ENCODE data around the gene PCDHGA10. TPM values are rescaled to one million over a fixed set of nuclear protein-coding genes. Genes with fewer than 3 reads are reported as not detected.
"Not testable (repeated sequence)": the region's sequence is repeated elsewhere in the genome, so short reads cannot be mapped to it uniquely, and the experiment has no call there.

The PCDHGA10 gene
- total and polyA plus RNA-seq, 2 experiments from 2014 or later = 4.6 to 11.1 TPM

GRCh38 chr5:141409598-141410306 lies 3.0 kb upstream of the PCDHGA10 start:
- in situ Hi-C loops (cut with MboI) = no loop called here
- H3K4me2 ChIP-seq (ENCODE audit: unreplicated experiment) = no peak overlapping the region
- no peak overlapping the region for H3K9ac ChIP-seq
- H3K36me3 ChIP-seq (ENCODE audit: low read depth) = no peaks in the 10 kb centered on the region
- no peak overlapping the region for H3K27ac ChIP-seq
- 28 to 30% methylated on average over 56 to 59 of the region's 64 CpGs for WGBS, 2 experiments (ENCODE audit: low coverage in 1 of 2, low lambda C conversion rate in 2 of 2, missing lambda C conversion rate in 2 of 2)
- H3K79me2 ChIP-seq (ENCODE audit: insufficient read depth) = peaks cover 6% of the 10 kb centered on the region; the same call in 1 of the 2 replicates
- no peak overlapping the region for H2AFZ ChIP-seq
- no peak for DNase-seq
- no peaks in the 10 kb centered on the region for H3K9me3 ChIP-seq (ENCODE audit: low read depth)
- peaks cover 5% of the 10 kb centered on the region; the same call in 1 of the 2 replicates for H3F3A ChIP-seq (ENCODE audit: insufficient read depth)
- no peak overlapping the region for H3K4me3 ChIP-seq
- no peaks in the 10 kb centered on the region for H4K20me1 ChIP-seq (ENCODE audit: insufficient read depth)
- no peaks in the 10 kb centered on the region for H3K9me2 ChIP-seq (ENCODE audit: insufficient read depth)
- TF ChIP-seq EZH2phosphoT487 (IDR thresholded peaks at IDR 0.05; ENCODE audit: insufficient read depth, low read depth) = no peak
- TF ChIP-seq EZH2 (IDR thresholded peaks at IDR 0.05; ENCODE audit: insufficient read depth, poor library complexity, severe bottlenecking) = no peak
- H3K4me1 ChIP-seq (ENCODE audit: insufficient read depth) = no peaks in the 10 kb centered on the region; the same call in 1 of the 2 replicates
- no peaks in the 10 kb centered on the region for H3K27me3 ChIP-seq (replicated peaks; ENCODE audit: insufficient read depth)

GRCh38 chr5:141411575-141411974 lies 1.2 kb upstream of the PCDHGA10 start:
- no peak for DNase-seq
- in situ Hi-C loops (cut with MboI) = no loop called here
- WGBS, 2 experiments (ENCODE audit: low coverage in 1 of 2, low lambda C conversion rate in 2 of 2, missing lambda C conversion rate in 2 of 2) = 52 to 60% methylated on average over 3 of the region's 3 CpGs

GRCh38 chr5:141413540-141414069 lies 818 bp downstream of the PCDHGA10 start:
- peak overlapping the region; percentile 35 for H3K9ac ChIP-seq
- peaks cover 10% of the 10 kb centered on the region for H3K79me2 ChIP-seq (ENCODE audit: insufficient read depth)
- 27% methylated on average over 25 of the region's 25 CpGs for WGBS, 2 experiments (ENCODE audit: low coverage in 1 of 2, low lambda C conversion rate in 2 of 2, missing lambda C conversion rate in 2 of 2)
- H3K27ac ChIP-seq = no peak overlapping the region
- H2AFZ ChIP-seq = peak overlapping the region; percentile 87
- DNase-seq = no peak
- no peaks in the 10 kb centered on the region for H4K20me1 ChIP-seq (ENCODE audit: insufficient read depth)
- H3F3A ChIP-seq (ENCODE audit: insufficient read depth) = peaks cover 8% of the 10 kb centered on the region
- no peaks in the 10 kb centered on the region for H3K9me3 ChIP-seq (ENCODE audit: low read depth)
- H3K4me2 ChIP-seq (ENCODE audit: unreplicated experiment) = peak overlapping the region; percentile 66
- H3K36me3 ChIP-seq (ENCODE audit: low read depth) = no peaks in the 10 kb centered on the region
- no peaks in the 10 kb centered on the region for H3K27me3 ChIP-seq (replicated peaks; ENCODE audit: insufficient read depth)
- no peak for TF ChIP-seq EZH2phosphoT487 (IDR thresholded peaks at IDR 0.05; ENCODE audit: insufficient read depth, low read depth)
- TF ChIP-seq EZH2 (IDR thresholded peaks at IDR 0.05; ENCODE audit: insufficient read depth, poor library complexity, severe bottlenecking) = no peak
- in situ Hi-C loops (cut with MboI) = no loop called here
- peaks cover 5% of the 10 kb centered on the region; the same call in 1 of the 2 replicates for H3K4me1 ChIP-seq (ENCODE audit: insufficient read depth)
- H3K9me2 ChIP-seq (ENCODE audit: insufficient read depth) = no peaks in the 10 kb centered on the region
- H3K4me3 ChIP-seq = peak overlapping the region; percentile 70

More at GRCh38 chr5:141411575-141411974, 1.2 kb upstream of the PCDHGA10 start:
- H3K9me3 ChIP-seq (ENCODE audit: low read depth) = no peaks in the 10 kb centered on the region
- H3K79me2 ChIP-seq (ENCODE audit: insufficient read depth) = peaks cover 6% of the 10 kb centered on the region; the same call in 1 of the 2 replicates
- H3K36me3 ChIP-seq (ENCODE audit: low read depth) = no peaks in the 10 kb centered on the region
- H4K20me1 ChIP-seq (ENCODE audit: insufficient read depth) = no peaks in the 10 kb centered on the region
- no peaks in the 10 kb centered on the region; the same call in 1 of the 2 replicates for H3K4me1 ChIP-seq (ENCODE audit: insufficient read depth)
- H3F3A ChIP-seq (ENCODE audit: insufficient read depth) = peaks cover 5% of the 10 kb centered on the region; the same call in 1 of the 2 replicates
- no peak overlapping the region for H3K4me3 ChIP-seq
- H3K27me3 ChIP-seq (replicated peaks; ENCODE audit: insufficient read depth) = no peaks in the 10 kb centered on the region
- H2AFZ ChIP-seq = no peak overlapping the region
- TF ChIP-seq EZH2 (IDR thresholded peaks at IDR 0.05; ENCODE audit: insufficient read depth, poor library complexity, severe bottlenecking) (no peak), EZH2phosphoT487 (IDR thresholded peaks at IDR 0.05; ENCODE audit: insufficient read depth, low read depth) (no peak)
- no peak overlapping the region for H3K27ac ChIP-seq
- H3K9me2 ChIP-seq (ENCODE audit: insufficient read depth) = no peaks in the 10 kb centered on the region
- no peak overlapping the region for H3K4me2 ChIP-seq (ENCODE audit: unreplicated experiment)
- H3K9ac ChIP-seq = no peak overlapping the region

GRCh38 chr5:141414548-141415274 lies 1.9 kb downstream of the PCDHGA10 start:
- not testable (repeated sequence) for DNase-seq; H4K20me1 ChIP-seq (ENCODE audit: insufficient read depth); H3K36me3 ChIP-seq (ENCODE audit: low read depth); H3K4me1 ChIP-seq (ENCODE audit: insufficient read depth); H3K9me3 ChIP-seq (ENCODE audit: low read depth); H3K4me2 ChIP-seq (ENCODE audit: unreplicated experiment); H3K27ac ChIP-seq; H3K4me3 ChIP-seq; H3K9me2 ChIP-seq (ENCODE audit: insufficient read depth); H3K27me3 ChIP-seq (replicated peaks; ENCODE audit: insufficient read depth); H3K9ac ChIP-seq; H2AFZ ChIP-seq
- in situ Hi-C loops (cut with MboI) = loop anchor here (5.0 kb wide), 1 partner anchor 148 kb away; no protein-coding TSS in a partner anchor
- Histone ChIP-seq H3F3A (ENCODE audit: insufficient read depth) (peaks cover 11% of the 10 kb centered on the region), H3K79me2 (ENCODE audit: insufficient read depth) (peaks cover 16% of the 10 kb centered on the region)
- WGBS, 2 experiments (ENCODE audit: low coverage in 1 of 2, low lambda C conversion rate in 2 of 2, missing lambda C conversion rate in 2 of 2) = 51 to 54% methylated on average over 33 to 36 of the region's 46 CpGs

DNA sequence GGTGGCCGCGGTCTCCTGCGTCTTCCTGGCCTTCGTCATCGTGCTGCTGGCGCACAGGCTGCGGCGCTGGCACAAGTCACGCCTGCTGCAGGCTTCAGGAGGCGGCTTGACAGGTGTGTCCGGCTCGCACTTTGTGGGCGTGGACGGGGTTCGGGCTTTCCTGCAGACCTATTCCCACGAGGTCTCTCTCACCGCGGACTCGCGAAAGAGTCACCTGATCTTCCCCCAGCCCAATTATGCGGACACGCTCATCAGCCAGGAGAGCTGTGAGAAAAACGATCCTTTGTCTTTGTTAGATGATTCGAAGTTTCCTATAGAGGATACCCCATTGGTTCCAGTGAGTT lies 2.5 kb downstream of the PCDHGA10 start:
- not testable (repeated sequence) for H3K27me3 ChIP-seq (replicated peaks; ENCODE audit: insufficient read depth); H3K4me1 ChIP-seq (ENCODE audit: insufficient read depth); H3K4me2 ChIP-seq (ENCODE audit: unreplicated experiment); H3K4me3 ChIP-seq; H3K27ac ChIP-seq; H3K9ac ChIP-seq; H3K9me2 ChIP-seq (ENCODE audit: insufficient read depth); H3K9me3 ChIP-seq (ENCODE audit: low read depth); DNase-seq; H3K36me3 ChIP-seq (ENCODE audit: low read depth); H4K20me1 ChIP-seq (ENCODE audit: insufficient read depth); H2AFZ ChIP-seq
- Histone ChIP-seq H3F3A (ENCODE audit: insufficient read depth) (peaks cover 12% of the 10 kb centered on the region), H3K79me2 (ENCODE audit: insufficient read depth) (peaks cover 16% of the 10 kb centered on the region)
- 57 to 58% methylated on average over 24 of the region's 24 CpGs for WGBS, 2 experiments (ENCODE audit: low coverage in 1 of 2, low lambda C conversion rate in 2 of 2, missing lambda C conversion rate in 2 of 2)
- in situ Hi-C loops (cut with MboI) = loop anchor here (5.0 kb wide), 1 partner anchor 147 kb away; no protein-coding TSS in a partner anchor

GRCh38 chr5:141417494-141418172 lies 4.8 kb downstream of the PCDHGA10 start, which contains the start of gene PCDHGB7:
Gene PCDHGB7, plus strand, starts transcription at chr5:141417677. Its CDS starts 183 bp downstream, at chr5:141417860.
- Histone ChIP-seq H3K4me1 (ENCODE audit: insufficient read depth) (peaks cover 14% of the 10 kb centered on the region; the same call in 1 of the 2 replicates), H3K79me2 (ENCODE audit: insufficient read depth) (peaks cover 27% of the 10 kb centered on the region), H3F3A (ENCODE audit: insufficient read depth) (peaks cover 27% of the 10 kb centered on the region), H3K9ac (peak within 1 kb of the TSS; percentile 78), H3K27ac (peak within 1 kb of the TSS; percentile 64), H3K4me2 (ENCODE audit: unreplicated experiment) (peak within 1 kb of the TSS; percentile 68), H2AFZ (peak within 1 kb of the TSS; percentile 72), H3K4me3 (peak within 1 kb of the TSS; percentile 75)
- in situ Hi-C loops (cut with MboI) = loop anchor here (5.0 kb wide), 1 partner anchor 145 kb away; no protein-coding TSS in a partner anchor
- H3K36me3 ChIP-seq (ENCODE audit: low read depth); H3K9me3 ChIP-seq (ENCODE audit: low read depth); H3K27me3 ChIP-seq (replicated peaks; ENCODE audit: insufficient read depth); H4K20me1 ChIP-seq (ENCODE audit: insufficient read depth); H3K9me2 ChIP-seq (ENCODE audit: insufficient read depth): not testable (repeated sequence)
- 11 to 13% methylated on average over 37 to 47 of the region's 47 CpGs for WGBS, 2 experiments (ENCODE audit: low coverage in 1 of 2, low lambda C conversion rate in 2 of 2, missing lambda C conversion rate in 2 of 2)
- DNase-seq = peak; percentile 96
